WTC11 (cell line): Measurements from ENCODE around the gene PRSS1. TPM values are rescaled to one million over a fixed set of nuclear protein-coding genes. Genes with fewer than 3 reads are reported as not detected.

Source experiments
- ATAC-seq: fragments of 200-7000 bp; cut with Tn5 transposase; 2 replicates; pipeline ENCODE4 v1.10.0; 2021; ENCODE audit warnings: mild to moderate bottlenecking, moderate library complexity
- CTCF ChIA-PET: fragments of 300-600 bp; sonication (Branson Sonifier 250); formaldehyde crosslinking; loops from one replicate; lab custom pipeline; 2021; ENCODE audit warnings: antibody characterized with exemption; lab: Charles Lee
- POLR2A ChIA-PET: fragments of 350-600 bp; sonication (Branson Sonifier 250); formaldehyde crosslinking; loops from one replicate; lab custom pipeline; 2021; ENCODE audit warnings: antibody characterized with exemption; lab: Charles Lee
- DNase-seq: peaks from one replicate; pipeline ENCODE4 v3.0.0; 2021; ENCODE audit warnings: low spot score
- H3K27ac Mint-ChIP-seq: 2 replicates; pipeline ENCODE4 v1.8.0; 2021; ENCODE audit warnings: mixed read lengths
- H3K27me3 Mint-ChIP-seq: 2 replicates; pipeline ENCODE4 v1.8.0; 2021; ENCODE audit warnings: low read depth, mild to moderate bottlenecking, moderate library complexity, mixed read lengths
- H3K36me3 Mint-ChIP-seq: 2 replicates; pipeline ENCODE4 v1.8.0; 2021; ENCODE audit warnings: mixed read lengths
- H3K4me1 Mint-ChIP-seq: 2 replicates; pipeline ENCODE4 v1.8.0; 2022; ENCODE audit warnings: mixed read lengths
- H3K4me3 Mint-ChIP-seq: 2 replicates; pipeline ENCODE4 v1.8.0; 2021; ENCODE audit warnings: mild to moderate bottlenecking, moderate library complexity, mixed read lengths
- H3K9me3 Mint-ChIP-seq: 2 replicates; pipeline ENCODE4 v1.8.0; 2021; ENCODE audit warnings: mixed read lengths
- AR ChIP-seq: fragments of 250-450 bp; sonication (Bioruptor Pico); IDR thresholded peaks from 2 replicates; pipeline ENCODE4 v1.9.0; 2021; ENCODE audit warnings: mild to moderate bottlenecking
- ARID4B ChIP-seq: sonication (generic); formaldehyde crosslinking; IDR thresholded peaks from 2 replicates; pipeline ENCODE4 v1.8.0; 2023; ENCODE audit warnings: missing genetic modification reagents, mild to moderate bottlenecking, borderline replicate concordance
- ESRRA ChIP-seq: sonication (generic); formaldehyde crosslinking; IDR thresholded peaks from 2 replicates; pipeline ENCODE4 v1.8.1; 2022; ENCODE audit warnings: mild to moderate bottlenecking, missing genetic modification reagents, borderline replicate concordance
- FOXJ3 ChIP-seq: sonication (generic); formaldehyde crosslinking; IDR thresholded peaks from 2 replicates; pipeline ENCODE4 v1.9.0; 2021; ENCODE audit warnings: missing genetic modification reagents, mild to moderate bottlenecking, borderline replicate concordance
- FOXK1 ChIP-seq: sonication (generic); formaldehyde crosslinking; IDR thresholded peaks from 2 replicates; pipeline ENCODE4 v1.8.0; 2022; ENCODE audit warnings: mild to moderate bottlenecking, moderate library complexity, missing genetic modification reagents
- IRF1 ChIP-seq: sonication (generic); formaldehyde crosslinking; IDR thresholded peaks from 2 replicates; pipeline ENCODE4 v1.8.0; 2023; ENCODE audit warnings: missing genetic modification reagents
- JAZF1 ChIP-seq: fragments of 250-450 bp; sonication (Bioruptor Pico); IDR thresholded peaks from 2 replicates; pipeline ENCODE4 v1.9.0; 2021; ENCODE audit warnings: moderate library complexity, mild to moderate bottlenecking, inconsistent platforms
- JUN ChIP-seq: sonication (generic); formaldehyde crosslinking; IDR thresholded peaks from 2 replicates; pipeline ENCODE4 v1.8.0; 2023; ENCODE audit warnings: mild to moderate bottlenecking, missing genetic modification reagents
- MLX ChIP-seq: sonication (generic); formaldehyde crosslinking; IDR thresholded peaks from 2 replicates; pipeline ENCODE4 v1.8.1; 2023; ENCODE audit warnings: mild to moderate bottlenecking, missing genetic modification reagents, moderate library complexity
- MXD4 ChIP-seq: fragments of 250-450 bp; sonication (Bioruptor Pico); IDR thresholded peaks from 2 replicates; pipeline ENCODE4 v1.8.0; 2021; ENCODE audit warnings: mild to moderate bottlenecking, moderate library complexity, borderline replicate concordance
- NR3C1 ChIP-seq: sonication (generic); formaldehyde crosslinking; conservative IDR thresholded peaks from 2 replicates; pipeline ENCODE4 v1.8.1; 2023; ENCODE audit warnings: low read depth, mild to moderate bottlenecking, missing genetic modification reagents
- TEAD4 ChIP-seq: sonication (generic); formaldehyde crosslinking; IDR thresholded peaks from 2 replicates; pipeline ENCODE4 v1.8.0; 2022; ENCODE audit warnings: mild to moderate bottlenecking, missing genetic modification reagents
- USF1 ChIP-seq: sonication (generic); formaldehyde crosslinking; IDR thresholded peaks from 2 replicates; pipeline ENCODE4 v1.8.0; 2022; ENCODE audit warnings: mild to moderate bottlenecking, missing genetic modification reagents
- ZMAT4 ChIP-seq: fragments of 250-450 bp; sonication (Bioruptor Pico); IDR thresholded peaks from 2 replicates; pipeline ENCODE4 v1.9.0; 2021; ENCODE audit warnings: mild to moderate bottlenecking
- ZNF219 ChIP-seq: sonication (generic); formaldehyde crosslinking; IDR thresholded peaks from 2 replicates; pipeline ENCODE4 v1.8.0; 2023; ENCODE audit warnings: missing genetic modification reagents, mild to moderate bottlenecking, borderline replicate concordance
- ZNF416 ChIP-seq: fragments of 250-450 bp; sonication (Bioruptor Pico); IDR thresholded peaks from 2 replicates; pipeline ENCODE4 v1.9.0; 2021; ENCODE audit warnings: mild to moderate bottlenecking, inconsistent platforms
- ZNF512 ChIP-seq: sonication (generic); formaldehyde crosslinking; IDR thresholded peaks from 2 replicates; pipeline ENCODE4 v1.8.1; 2022; ENCODE audit warnings: missing genetic modification reagents, borderline replicate concordance
- total RNA-seq: library from RNA; stranded (reverse); gene quantifications from 3 replicates; pipeline ENCODE4 v1.2.3, GENCODE V29; 2021

The PRSS1 gene
- total RNA-seq, 1 experiment from 2014 or later = 11.1 TPM

GRCh38 chr7:142714375-142714774, 34.9 kb upstream of the PRSS1 start (continued):
- no peak for TF ChIP-seq ESRRA (CRISPR knock-in tag)
- TF ChIP-seq USF1 = no peak
- no peak for TF ChIP-seq IRF1 (CRISPR knock-in tag)
- TF ChIP-seq TEAD4 (CRISPR knock-in tag) = no peak
- TF ChIP-seq ZNF219 (CRISPR knock-in tag) = no peak
- TF ChIP-seq FOXK1 (CRISPR knock-in tag) = no peak

- Mint-ChIP-seq H3K4me1 (peaks cover 18% of the 10 kb centered on the region), H3K9me3 (no peaks in the 10 kb centered on the region), H3K4me3 (no peak overlapping the region)
- DNase-seq = no peak
- ATAC-seq = no peak
- TF ChIP-seq JUN (no peak), JAZF1 (no peak), ARID4B (CRISPR knock-in tag) (no peak), MLX (no peak), NR3C1 (no peak), IRF1 (CRISPR knock-in tag) (no peak), FOXJ3 (CRISPR knock-in tag) (no peak), ZNF512 (CRISPR knock-in tag) (no peak), ZNF416 (CRISPR knock-in tag) (no peak), AR (CRISPR knock-in tag) (no peak), MXD4 (no peak), ZMAT4 (no peak)
- TF ChIP-seq, all 79 proteins: peak for 0
- Mint-ChIP-seq H3K36me3 (no peaks in the 10 kb centered on the region), H3K27ac (no peak overlapping the region), H3K27me3 (no peaks in the 10 kb centered on the region)
- ChIA-PET POLR2A (no interaction called here), CTCF (interaction anchor here (0.9 kb wide), 1 partner anchor 67 kb away, joined by 3 read pairs; no protein-coding TSS in a partner anchor)
Observed at GRCh38 chr7:142716596-142716995, 32.7 kb upstream of the PRSS1 start.
